Uterus (tissue), 2 donors: ENCODE measurements around the gene MYL7.

Experiments used
- CTCF ChIP-seq, 4 experiments: fragments of 200-600 bp in 2 of 4; fragments of 450-650 bp in 2 of 4; sonication (generic) in 2 of 4; IDR thresholded peaks; one replicate each; pipeline ENCODE4 v1.5.1; 2016 to 2019; ENCODE audit warnings: antibody characterized with exemption in 4 of 4, mild to moderate bottlenecking in 2 of 4, moderate library complexity in 1 of 4
- POLR2A ChIP-seq, 2 donors: fragments of 450-650 bp; IDR thresholded peaks; one replicate each; pipeline ENCODE4 v1.6.1; 2016; ENCODE audit warnings: antibody characterized with exemption in 2 of 2, mild to moderate bottlenecking in 1 of 2, moderate library complexity in 1 of 2

GRCh38 chr7:44184206-44184872, 43.2 kb upstream of the MYL7 start:
- TF ChIP-seq POLR2A (IDR thresholded peaks at IDR 0.05) (no peak), CTCF (IDR thresholded peaks at IDR 0.05) (no peak)
